Measurements from ENCODE around the gene LRFN2. TPM values are rescaled to one million over a fixed set of nuclear protein-coding genes. Genes with fewer than 3 reads are reported as not detected.

Gene LRFN2
- polyA plus RNA-seq, 1 of the 3 experiments (the other 2 are of a cell fraction): 0.02 TPM

DNA sequence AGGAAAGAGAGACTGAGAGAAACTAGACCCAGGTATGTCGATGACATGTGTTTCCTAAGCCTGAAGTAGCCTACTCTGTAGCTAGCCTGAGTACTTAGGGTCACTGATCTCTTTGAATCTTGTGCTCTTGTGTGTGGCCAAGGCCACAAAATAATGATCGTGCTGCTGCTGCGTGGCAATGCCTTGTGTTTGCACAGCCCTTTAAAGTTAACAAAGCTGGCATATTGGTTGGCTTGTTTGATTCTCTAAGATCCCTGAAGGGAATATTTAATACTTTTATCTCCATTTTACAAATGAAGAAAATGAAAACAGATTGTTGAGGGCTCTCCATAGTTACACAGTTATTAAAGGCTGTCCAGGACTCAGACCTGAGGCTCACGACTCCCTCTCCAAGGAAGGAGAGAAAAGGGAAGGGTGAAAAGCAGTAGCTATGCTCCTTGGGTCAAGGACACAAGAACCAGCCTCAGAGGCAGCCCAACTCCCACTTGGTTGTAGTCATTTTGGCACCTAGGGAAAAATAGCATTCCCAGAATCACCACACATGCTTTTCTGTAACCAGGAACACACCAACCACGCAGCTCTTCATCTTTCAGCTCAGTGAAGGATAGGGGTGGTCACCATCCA is 130.7 kb downstream of the LRFN2 start:
- Histone ChIP-seq H3K4me3 (ENCODE audit: low read depth in 2 of 2, low read length in 1 of 2) (no peak overlapping the region), H3F3A (replicated peaks; ENCODE audit: insufficient read depth) (no peaks in the 10 kb centered on the region), H3K79me2 (ENCODE audit: insufficient read depth) (no peaks in the 10 kb centered on the region), H3K4me1 (ENCODE audit: control insufficient read depth in 1 of 2, insufficient read depth in 2 of 2, low read depth in 1 of 2, low read length in 1 of 2) (peaks cover 0 to 24% of the 10 kb centered on the region in 2 experiments; a peak in 2 of 4 replicates), H4K20me1 (ENCODE audit: insufficient read depth) (no peaks in the 10 kb centered on the region), H3K36me3 (replicated peaks in 1 of 2; ENCODE audit: control insufficient read depth in 1 of 2, insufficient read depth in 2 of 2, low read length in 1 of 2) (no peaks in the 10 kb centered on the region), H3K4me2 (no peak overlapping the region), H3K27me3 (ENCODE audit: insufficient read depth) (no peaks in the 10 kb centered on the region), H3K27ac (ENCODE audit: low read depth in 2 of 2, low read length in 1 of 2) (no peak overlapping the region), H3K9me3 (no peaks in the 10 kb centered on the region), H3K9me2 (no peaks in the 10 kb centered on the region), H2AFZ (ENCODE audit: low read depth) (no peak overlapping the region), H3K9ac (no peak overlapping the region)
- TF ChIP-seq, protein P1, sequence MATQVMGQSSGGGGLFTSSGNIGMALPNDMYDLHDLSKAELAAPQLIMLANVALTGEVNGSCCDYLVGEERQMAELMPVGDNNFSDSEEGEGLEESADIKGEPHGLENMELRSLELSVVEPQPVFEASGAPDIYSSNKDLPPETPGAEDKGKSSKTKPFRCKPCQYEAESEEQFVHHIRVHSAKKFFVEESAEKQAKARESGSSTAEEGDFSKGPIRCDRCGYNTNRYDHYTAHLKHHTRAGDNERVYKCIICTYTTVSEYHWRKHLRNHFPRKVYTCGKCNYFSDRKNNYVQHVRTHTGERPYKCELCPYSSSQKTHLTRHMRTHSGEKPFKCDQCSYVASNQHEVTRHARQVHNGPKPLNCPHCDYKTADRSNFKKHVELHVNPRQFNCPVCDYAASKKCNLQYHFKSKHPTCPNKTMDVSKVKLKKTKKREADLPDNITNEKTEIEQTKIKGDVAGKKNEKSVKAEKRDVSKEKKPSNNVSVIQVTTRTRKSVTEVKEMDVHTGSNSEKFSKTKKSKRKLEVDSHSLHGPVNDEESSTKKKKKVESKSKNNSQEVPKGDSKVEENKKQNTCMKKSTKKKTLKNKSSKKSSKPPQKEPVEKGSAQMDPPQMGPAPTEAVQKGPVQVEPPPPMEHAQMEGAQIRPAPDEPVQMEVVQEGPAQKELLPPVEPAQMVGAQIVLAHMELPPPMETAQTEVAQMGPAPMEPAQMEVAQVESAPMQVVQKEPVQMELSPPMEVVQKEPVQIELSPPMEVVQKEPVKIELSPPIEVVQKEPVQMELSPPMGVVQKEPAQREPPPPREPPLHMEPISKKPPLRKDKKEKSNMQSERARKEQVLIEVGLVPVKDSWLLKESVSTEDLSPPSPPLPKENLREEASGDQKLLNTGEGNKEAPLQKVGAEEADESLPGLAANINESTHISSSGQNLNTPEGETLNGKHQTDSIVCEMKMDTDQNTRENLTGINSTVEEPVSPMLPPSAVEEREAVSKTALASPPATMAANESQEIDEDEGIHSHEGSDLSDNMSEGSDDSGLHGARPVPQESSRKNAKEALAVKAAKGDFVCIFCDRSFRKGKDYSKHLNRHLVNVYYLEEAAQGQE (IDR thresholded peaks at IDR 0.05; ENCODE audit: low read depth, low read length): no peak
- TF ChIP-seq, protein P2, sequence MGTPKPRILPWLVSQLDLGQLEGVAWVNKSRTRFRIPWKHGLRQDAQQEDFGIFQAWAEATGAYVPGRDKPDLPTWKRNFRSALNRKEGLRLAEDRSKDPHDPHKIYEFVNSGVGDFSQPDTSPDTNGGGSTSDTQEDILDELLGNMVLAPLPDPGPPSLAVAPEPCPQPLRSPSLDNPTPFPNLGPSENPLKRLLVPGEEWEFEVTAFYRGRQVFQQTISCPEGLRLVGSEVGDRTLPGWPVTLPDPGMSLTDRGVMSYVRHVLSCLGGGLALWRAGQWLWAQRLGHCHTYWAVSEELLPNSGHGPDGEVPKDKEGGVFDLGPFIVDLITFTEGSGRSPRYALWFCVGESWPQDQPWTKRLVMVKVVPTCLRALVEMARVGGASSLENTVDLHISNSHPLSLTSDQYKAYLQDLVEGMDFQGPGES (IDR thresholded peaks at IDR 0.05; ENCODE audit: low read depth, low read length): no peak
- TF ChIP-seq JUND (IDR thresholded peaks at IDR 0.05) (no peak), FOSL2 (IDR thresholded peaks at IDR 0.05; ENCODE audit: borderline replicate concordance, low read depth) (no peak), TCF12 (IDR thresholded peaks at IDR 0.05) (no peak), GATA2 (CRISPR knock-in tag; IDR thresholded peaks at IDR 0.05) (no peak), MEF2A (IDR thresholded peaks at IDR 0.05; ENCODE audit: borderline replicate concordance, low read depth) (no peak), SIN3A (IDR thresholded peaks at IDR 0.05; ENCODE audit: borderline replicate concordance, low read depth, low read length) (no peak), MXI1 (IDR thresholded peaks at IDR 0.05; ENCODE audit: low read depth, low read length) (no peak), GABPA (IDR thresholded peaks at IDR 0.05; ENCODE audit: low read depth) (no peak), RCOR1 (IDR thresholded peaks at IDR 0.05; ENCODE audit: low read length) (no peak), YY1 (IDR thresholded peaks at IDR 0.05; ENCODE audit: low read depth) (no peak), NFIC (IDR thresholded peaks at IDR 0.05; ENCODE audit: borderline replicate concordance) (no peak), RFX5 (IDR thresholded peaks at IDR 0.05; ENCODE audit: low read length) (no peak)
- TF ChIP-seq, protein P3, sequence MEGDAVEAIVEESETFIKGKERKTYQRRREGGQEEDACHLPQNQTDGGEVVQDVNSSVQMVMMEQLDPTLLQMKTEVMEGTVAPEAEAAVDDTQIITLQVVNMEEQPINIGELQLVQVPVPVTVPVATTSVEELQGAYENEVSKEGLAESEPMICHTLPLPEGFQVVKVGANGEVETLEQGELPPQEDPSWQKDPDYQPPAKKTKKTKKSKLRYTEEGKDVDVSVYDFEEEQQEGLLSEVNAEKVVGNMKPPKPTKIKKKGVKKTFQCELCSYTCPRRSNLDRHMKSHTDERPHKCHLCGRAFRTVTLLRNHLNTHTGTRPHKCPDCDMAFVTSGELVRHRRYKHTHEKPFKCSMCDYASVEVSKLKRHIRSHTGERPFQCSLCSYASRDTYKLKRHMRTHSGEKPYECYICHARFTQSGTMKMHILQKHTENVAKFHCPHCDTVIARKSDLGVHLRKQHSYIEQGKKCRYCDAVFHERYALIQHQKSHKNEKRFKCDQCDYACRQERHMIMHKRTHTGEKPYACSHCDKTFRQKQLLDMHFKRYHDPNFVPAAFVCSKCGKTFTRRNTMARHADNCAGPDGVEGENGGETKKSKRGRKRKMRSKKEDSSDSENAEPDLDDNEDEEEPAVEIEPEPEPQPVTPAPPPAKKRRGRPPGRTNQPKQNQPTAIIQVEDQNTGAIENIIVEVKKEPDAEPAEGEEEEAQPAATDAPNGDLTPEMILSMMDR (IDR thresholded peaks at IDR 0.05): no peak
- no peak for DNase-seq
- WGBS (ENCODE audit: low lambda C conversion rate): 36% methylated on average over 5 of the region's 5 CpGs
- ChIA-PET POLR2A (no interaction called here), CTCF (interaction anchor here (0.7 to 1.8 kb wide), 3 partner anchors 31 to 131 kb away, joined by 3 to 5 read pairs (median 3); partner anchors contain the start of gene LRFN2)
